H9 (cell line): ENCODE data around the gene RFNG. TPM values are rescaled to one million over a fixed set of nuclear protein-coding genes. Genes with fewer than 3 reads are reported as not detected.

Source experiments
- DNase-seq: peaks from one replicate; pipeline ENCODE4 v3.0.0-alpha.2; 2017
- H2AFZ ChIP-seq: one replicate; pipeline ENCODE4 v1.6.1; 2013; ENCODE audit warnings: mild to moderate bottlenecking, low read length, control low read depth, moderate library complexity
- H2AK5ac ChIP-seq: 2 replicates; pipeline ENCODE4 v1.6.1; 2013; ENCODE audit warnings: low read length, control low read depth, mixed read lengths; ENCODE audit not compliant: insufficient read length
- H2BK120ac ChIP-seq: one replicate; pipeline ENCODE4 v1.6.1; 2013; ENCODE audit warnings: low read depth, mild to moderate bottlenecking, low read length, control low read depth, inconsistent platforms; ENCODE audit not compliant: poor library complexity, severe bottlenecking
- H2BK12ac ChIP-seq: 2 replicates; pipeline ENCODE4 v1.6.1; 2013; ENCODE audit warnings: low read length, control low read depth, mixed read lengths, low read depth; ENCODE audit not compliant: insufficient read length
- H2BK15ac ChIP-seq: 2 replicates; pipeline ENCODE4 v1.6.1; 2013; ENCODE audit warnings: low read depth, low read length, control low read depth
- H2BK20ac ChIP-seq: one replicate; pipeline ENCODE4 v1.6.1; 2013; ENCODE audit warnings: low read depth, mild to moderate bottlenecking, low read length, control low read depth, inconsistent platforms; ENCODE audit not compliant: poor library complexity, severe bottlenecking
- H2BK5ac ChIP-seq: 2 replicates; pipeline ENCODE4 v1.6.1; 2013; ENCODE audit warnings: low read length, control low read depth, mixed read lengths; ENCODE audit not compliant: insufficient read length
- H3K14ac ChIP-seq: 2 replicates; pipeline ENCODE4 v1.6.1; 2013; ENCODE audit warnings: low read length, control low read depth; ENCODE audit not compliant: insufficient read depth
- H3K18ac ChIP-seq: 2 replicates; pipeline ENCODE4 v1.6.1; 2013; ENCODE audit warnings: low read depth, mild to moderate bottlenecking, mixed read lengths, low read length, control low read depth; ENCODE audit not compliant: insufficient read length
- H3K23ac ChIP-seq: 2 replicates; pipeline ENCODE4 v1.6.1; 2013; ENCODE audit warnings: low read length, control low read depth, mixed read lengths, low read depth; ENCODE audit not compliant: insufficient read length
- H3K23me2 ChIP-seq: 2 replicates; pipeline ENCODE4 v1.6.1; 2013; ENCODE audit warnings: low read depth, mild to moderate bottlenecking, mixed read lengths, low read length, control low read depth; ENCODE audit not compliant: insufficient read length, poor library complexity, severe bottlenecking
- H3K27ac ChIP-seq: 2 replicates; pipeline ENCODE4 v1.5.1; 2013; ENCODE audit warnings: low read length, control low read depth, mixed read lengths, low read depth; ENCODE audit not compliant: insufficient read length
- H3K27me3 ChIP-seq: 2 replicates; pipeline ENCODE4 v1.6.1; 2013; ENCODE audit warnings: low read length, control low read depth, inconsistent platforms; ENCODE audit not compliant: insufficient read depth
- H3K4ac ChIP-seq: 2 replicates; pipeline ENCODE4 v1.6.1; 2013; ENCODE audit warnings: low read depth, mild to moderate bottlenecking, control low read depth, inconsistent platforms, low read length, moderate library complexity
- H3K4me1 ChIP-seq: 2 replicates; pipeline ENCODE4 v1.6.1; 2013; ENCODE audit warnings: low read length, control low read depth, inconsistent platforms; ENCODE audit not compliant: insufficient read depth
- H3K4me2 ChIP-seq: 2 replicates; pipeline ENCODE4 v1.6.1; 2013; ENCODE audit warnings: low read length, control low read depth, mixed read lengths; ENCODE audit not compliant: insufficient read length, insufficient read depth
- H3K56ac ChIP-seq: 2 replicates; pipeline ENCODE4 v1.6.1; 2013; ENCODE audit warnings: low read depth, mild to moderate bottlenecking, mixed read lengths, low read length, control low read depth; ENCODE audit not compliant: insufficient read length
- H3K79me1 ChIP-seq: 2 replicates; pipeline ENCODE4 v1.6.1; 2013; ENCODE audit warnings: low read depth, mild to moderate bottlenecking, moderate library complexity, low read length, control low read depth, inconsistent platforms; ENCODE audit not compliant: insufficient read depth, poor library complexity, severe bottlenecking
- H3K79me2 ChIP-seq: 2 replicates; pipeline ENCODE4 v1.6.1; 2013; ENCODE audit warnings: low read length, control low read depth, inconsistent platforms; ENCODE audit not compliant: insufficient read depth
- H3K9ac ChIP-seq: 2 replicates; pipeline ENCODE4 v1.6.1; 2013; ENCODE audit warnings: low read length, control low read depth, mixed read lengths; ENCODE audit not compliant: insufficient read length; ENCODE audit errors: extremely low read depth
- H3K9me3 ChIP-seq: one replicate; pipeline ENCODE4 v1.6.1; 2013; ENCODE audit warnings: low read depth, low read length, inconsistent platforms; ENCODE audit not compliant: control insufficient read depth
- H3T11ph ChIP-seq: one replicate; pipeline ENCODE4 v1.6.1; 2013; ENCODE audit warnings: mild to moderate bottlenecking, low read length, control low read depth, inconsistent platforms
- H4K20me1 ChIP-seq: one replicate; pipeline ENCODE4 v1.6.1; 2013; ENCODE audit not compliant: control insufficient read depth, insufficient read length, insufficient read depth
- H4K5ac ChIP-seq: 2 replicates; pipeline ENCODE4 v1.6.1; 2013; ENCODE audit warnings: low read depth, mild to moderate bottlenecking, mixed read lengths, low read length, control low read depth; ENCODE audit not compliant: insufficient read length
- H4K8ac ChIP-seq: replicated peaks from 2 replicates; pipeline ENCODE4 v1.6.1; 2013; ENCODE audit warnings: low read length, control low read depth, mixed read lengths, low read depth; ENCODE audit not compliant: insufficient read length
- H4K91ac ChIP-seq: 2 replicates; pipeline ENCODE4 v1.6.1; 2013; ENCODE audit warnings: low read depth, mild to moderate bottlenecking, moderate library complexity, mixed read lengths, low read length, control low read depth; ENCODE audit not compliant: insufficient read length
- H3K27ac Mint-ChIP-seq, 3 experiments: 2 replicates in 2 of 3; 3 replicates in 1 of 3; pipeline ENCODE4 v1.8.0; 2020 to 2021; ENCODE audit warnings: mixed read lengths in 3 of 3, mild to moderate bottlenecking in 1 of 3, moderate library complexity in 1 of 3
- H3K27me3 Mint-ChIP-seq: 2 replicates; pipeline ENCODE4 v1.8.0; 2021; ENCODE audit warnings: low read depth, mild to moderate bottlenecking, moderate library complexity, mixed read lengths
- H3K36me3 Mint-ChIP-seq, 3 experiments: 2 replicates in 2 of 3; 3 replicates in 1 of 3; pipeline ENCODE4 v1.8.0; 2020 to 2021; ENCODE audit warnings: low read depth in 3 of 3, mixed read lengths in 3 of 3; ENCODE audit not compliant: insufficient read depth in 1 of 3
- H3K4me1 Mint-ChIP-seq, 2 experiments: 2 replicates each; pipeline ENCODE4 v1.8.0; 2020; ENCODE audit warnings: mixed read lengths in 2 of 2
- H3K4me3 Mint-ChIP-seq, 2 experiments: 2 replicates in 1 of 2; 3 replicates in 1 of 2; pipeline ENCODE4 v1.8.0; 2020 to 2021; ENCODE audit warnings: mild to moderate bottlenecking in 2 of 2, mixed read lengths in 2 of 2, moderate library complexity in 1 of 2
- H3K9me3 Mint-ChIP-seq, 2 experiments: 2 replicates in 1 of 2; 3 replicates in 1 of 2; pipeline ENCODE4 v1.8.0; 2020; ENCODE audit warnings: mild to moderate bottlenecking in 2 of 2, mixed read lengths in 2 of 2, moderate library complexity in 1 of 2
- WGBS: extraction: QIAGEN DNeasy Blood & Tissue Kit; methylation state at CpG from one replicate; pipeline ENCODE4 v1.1.7; 2013; ENCODE audit warnings: missing lambda C conversion rate, low lambda C conversion rate, mixed read lengths; ENCODE audit not compliant: insufficient read length; ENCODE audit errors: extremely low coverage; 5-methylcytosine and 5-hydroxymethylcytosine counted together
- total RNA-seq: library from RNA; stranded (reverse); gene quantifications from 2 replicates; pipeline ENCODE4 v1.2.1, GENCODE V29; 2021
- TF ChIP-seq, protein P1 (sequence below): fragments of 200-600 bp; sonication (generic); conservative IDR thresholded peaks from 3 replicates; pipeline ENCODE4 v1.8.0; 2021; ENCODE audit warnings: antibody characterized with exemption, mild to moderate bottlenecking

The RFNG gene
- total RNA-seq, 1 experiment from 2014 or later, result 34.0 TPM

- H3K23me2 ChIP-seq, result peaks cover 8% of the 10 kb centered on the region
- no peak overlapping the region for H4K5ac ChIP-seq
- no peak overlapping the region for H3K4me3 Mint-ChIP-seq
- no peak overlapping the region for H3T11ph ChIP-seq
- no peaks in the 10 kb centered on the region for H3K27me3 ChIP-seq
- no peak overlapping the region for H3K18ac ChIP-seq
- H2BK5ac ChIP-seq, result no peak overlapping the region
- H2BK12ac ChIP-seq, result no peak overlapping the region
- H2BK20ac ChIP-seq, result no peak overlapping the region
- H3K56ac ChIP-seq, result no peak overlapping the region
- no peak overlapping the region for H2AFZ ChIP-seq
- TF ChIP-seq, protein P1, sequence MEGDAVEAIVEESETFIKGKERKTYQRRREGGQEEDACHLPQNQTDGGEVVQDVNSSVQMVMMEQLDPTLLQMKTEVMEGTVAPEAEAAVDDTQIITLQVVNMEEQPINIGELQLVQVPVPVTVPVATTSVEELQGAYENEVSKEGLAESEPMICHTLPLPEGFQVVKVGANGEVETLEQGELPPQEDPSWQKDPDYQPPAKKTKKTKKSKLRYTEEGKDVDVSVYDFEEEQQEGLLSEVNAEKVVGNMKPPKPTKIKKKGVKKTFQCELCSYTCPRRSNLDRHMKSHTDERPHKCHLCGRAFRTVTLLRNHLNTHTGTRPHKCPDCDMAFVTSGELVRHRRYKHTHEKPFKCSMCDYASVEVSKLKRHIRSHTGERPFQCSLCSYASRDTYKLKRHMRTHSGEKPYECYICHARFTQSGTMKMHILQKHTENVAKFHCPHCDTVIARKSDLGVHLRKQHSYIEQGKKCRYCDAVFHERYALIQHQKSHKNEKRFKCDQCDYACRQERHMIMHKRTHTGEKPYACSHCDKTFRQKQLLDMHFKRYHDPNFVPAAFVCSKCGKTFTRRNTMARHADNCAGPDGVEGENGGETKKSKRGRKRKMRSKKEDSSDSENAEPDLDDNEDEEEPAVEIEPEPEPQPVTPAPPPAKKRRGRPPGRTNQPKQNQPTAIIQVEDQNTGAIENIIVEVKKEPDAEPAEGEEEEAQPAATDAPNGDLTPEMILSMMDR, result no peak
- WGBS, result no CpG with 5 or more reads among the region's 9 CpGs
- no peak overlapping the region for H4K91ac ChIP-seq
- no peaks in the 10 kb centered on the region for H3K79me1 ChIP-seq
- no peaks in the 10 kb centered on the region for H4K20me1 ChIP-seq
- no peak overlapping the region for H3K4me2 ChIP-seq
- no peak for DNase-seq
- H2AK5ac ChIP-seq, result no peak overlapping the region
- H4K8ac ChIP-seq, result no peak overlapping the region
- no peak overlapping the region for H3K23ac ChIP-seq
- H3K14ac ChIP-seq, result no peak overlapping the region
- peaks cover 0 to 2% of the 10 kb centered on the region in 2 experiments; a peak in 1 of 5 replicates for H3K9me3 Mint-ChIP-seq
- H3K36me3 Mint-ChIP-seq, result peaks cover 3 to 15% (median 8%) of the 10 kb centered on the region in 3 experiments; a peak in 6 of 7 replicates
- H3K4me1 ChIP-seq, result no peaks in the 10 kb centered on the region
- H2BK120ac ChIP-seq, result no peak overlapping the region
- no peaks in the 10 kb centered on the region; the same call in none of the 2 replicates for H3K27me3 Mint-ChIP-seq
- H3K4ac ChIP-seq, result no peak overlapping the region
- H3K9ac ChIP-seq, result no peak overlapping the region
- H3K4me1 Mint-ChIP-seq, result peaks cover 2 to 13% of the 10 kb centered on the region in 2 experiments; a peak in 3 of 4 replicates
- H3K9me3 ChIP-seq, result no peaks in the 10 kb centered on the region
- no peak overlapping the region for H2BK15ac ChIP-seq
- H3K27ac ChIP-seq, result no peak overlapping the region
- H3K27ac Mint-ChIP-seq, result no peak overlapping the region
- H3K79me2 ChIP-seq, result no peaks in the 10 kb centered on the region
Measured at GRCh38 chr17:82028966-82029365, 22.6 kb downstream of the RFNG start.
